SU-DHL-6 (cell line): ENCODE results near the gene MCOLN3.

Source experiments
- H2AFZ ChIP-seq: fragments of 200-600 bp; sonication (generic); 2 replicates; pipeline ENCODE4 v1.6.1; 2014; ENCODE audit warnings: low read depth, mild to moderate bottlenecking, moderate library complexity, mixed read lengths, antibody characterized with exemption, low read length; ENCODE audit not compliant: severe bottlenecking
- H3F3A ChIP-seq: fragments of 200-600 bp; shearing (Covaris generic); 2 replicates; pipeline ENCODE4 v1.6.0; 2016; ENCODE audit warnings: antibody characterized with exemption, mild to moderate bottlenecking; ENCODE audit not compliant: insufficient read depth
- H3K27ac ChIP-seq: fragments of 200-600 bp; sonication (generic); 2 replicates; pipeline ENCODE4 v1.5.1; 2016; ENCODE audit warnings: low read depth, mild to moderate bottlenecking, low read length, moderate library complexity, mixed read lengths
- H3K27me3 ChIP-seq: fragments of 200-600 bp; sonication (generic), shearing (Covaris generic); 2 replicates; pipeline ENCODE4 v1.6.0; 2014; ENCODE audit warnings: mild to moderate bottlenecking, low read length
- H3K36me3 ChIP-seq: fragments of 200-600 bp; sonication (generic); 2 replicates; pipeline ENCODE4 v1.6.1; 2014; ENCODE audit warnings: mild to moderate bottlenecking, low read length, mixed read lengths
- H3K4me2 ChIP-seq: fragments of 300-600, 200-600 bp; shearing (Covaris generic), sonication (generic); 2 replicates; pipeline ENCODE4 v1.6.0; 2014; ENCODE audit warnings: low read length, low read depth, mild to moderate bottlenecking; ENCODE audit not compliant: poor library complexity, severe bottlenecking
- H3K4me3 ChIP-seq: fragments of 200-600 bp; sonication (generic); 2 replicates; pipeline ENCODE4 v1.5.1; 2014; ENCODE audit warnings: antibody characterized with exemption, low read length, mild to moderate bottlenecking, mixed read lengths; ENCODE audit not compliant: insufficient read depth, poor library complexity, severe bottlenecking
- H3K79me2 ChIP-seq: fragments of 200-600 bp; sonication (generic); 2 replicates; pipeline ENCODE4 v1.6.1; 2014; ENCODE audit warnings: mild to moderate bottlenecking, low read length, moderate library complexity; ENCODE audit not compliant: insufficient read depth
- H3K9ac ChIP-seq: fragments of 200-600 bp; sonication (generic); 2 replicates; pipeline ENCODE4 v1.7.0; 2014; ENCODE audit warnings: mild to moderate bottlenecking, low read length
- H3K9me2 ChIP-seq: fragments of 200-600 bp; sonication (generic); replicated peaks from 2 replicates; pipeline ENCODE4 v1.6.1; 2014; ENCODE audit warnings: low read length; ENCODE audit not compliant: insufficient read depth
- H3K9me3 ChIP-seq: fragments of 200-600 bp; sonication (generic); 2 replicates; pipeline ENCODE4 v1.6.1; 2014; ENCODE audit warnings: low read length, mixed read lengths; ENCODE audit not compliant: insufficient read depth
- H4K20me1 ChIP-seq: fragments of 200-600 bp; sonication (generic); 2 replicates; pipeline ENCODE4 v1.6.1; 2014; ENCODE audit warnings: low read depth, mild to moderate bottlenecking, antibody characterized with exemption, low read length, moderate library complexity, mixed read lengths
- CTCF ChIP-seq: fragments of 200-600 bp; sonication (generic); IDR thresholded peaks from one replicate; pipeline ENCODE4 v1.5.1; 2017; ENCODE audit warnings: antibody characterized with exemption, mild to moderate bottlenecking, low read length, moderate library complexity; ENCODE audit not compliant: insufficient read depth, poor library complexity, severe bottlenecking
- EZH2phosphoT487 ChIP-seq: fragments of 200-600 bp; sonication (generic), shearing (Covaris generic); conservative IDR thresholded peaks from 2 replicates; pipeline ENCODE4 v1.6.1; 2018; ENCODE audit warnings: mild to moderate bottlenecking, antibody characterized with exemption, low read length, moderate library complexity, mixed read lengths

Gene MCOLN3

DNA sequence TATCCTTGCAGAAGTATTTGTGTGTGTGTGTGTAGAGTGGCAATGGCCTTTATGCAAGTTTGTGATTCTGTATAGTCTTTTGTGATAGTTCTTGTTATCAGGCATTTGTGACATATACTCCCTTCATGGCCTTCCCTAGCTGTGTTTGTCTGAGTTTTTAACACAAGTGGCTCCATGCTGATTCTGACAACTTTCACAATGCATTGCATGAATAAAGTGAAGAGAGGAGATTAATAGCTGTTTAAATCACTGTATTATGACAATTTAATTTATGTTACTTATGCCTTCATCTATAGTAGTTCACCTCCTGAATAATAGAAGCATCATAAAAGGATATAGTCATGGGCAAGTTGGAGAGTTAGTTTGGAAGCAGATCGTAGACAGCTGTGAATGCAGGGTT, 17.2 kb upstream of the MCOLN3 start:
- H3K79me2 ChIP-seq, result no peaks in the 10 kb centered on the region
- H3K27me3 ChIP-seq, result no peaks in the 10 kb centered on the region
- H3K4me2 ChIP-seq, result no peak overlapping the region
- no peak overlapping the region for H3K27ac ChIP-seq
- no peak overlapping the region for H3K4me3 ChIP-seq
- no peaks in the 10 kb centered on the region for H3K9me3 ChIP-seq
- H3K36me3 ChIP-seq, result no peaks in the 10 kb centered on the region
- no peak overlapping the region for H3K9ac ChIP-seq
- no peak overlapping the region for H2AFZ ChIP-seq
- no peak for TF ChIP-seq EZH2phosphoT487
- TF ChIP-seq CTCF, result no peak
- H4K20me1 ChIP-seq, result no peaks in the 10 kb centered on the region
- no peaks in the 10 kb centered on the region for H3K9me2 ChIP-seq
- no peaks in the 10 kb centered on the region for H3F3A ChIP-seq

- Histone ChIP-seq H2AFZ (no peak overlapping the region), H3K9ac (no peak overlapping the region), H3K4me3 (no peak overlapping the region), H3K27ac (no peak overlapping the region), H3F3A (no peaks in the 10 kb centered on the region), H3K9me2 (no peaks in the 10 kb centered on the region), H3K36me3 (no peaks in the 10 kb centered on the region), H3K79me2 (no peaks in the 10 kb centered on the region), H3K9me3 (no peaks in the 10 kb centered on the region), H3K4me2 (peak overlapping the region; percentile 80), H4K20me1 (no peaks in the 10 kb centered on the region), H3K27me3 (no peaks in the 10 kb centered on the region)
- TF ChIP-seq EZH2phosphoT487 (no peak), CTCF (no peak)
Measured at GRCh38 chr1:85062425-85063026, 14.2 kb upstream of the MCOLN3 start.

- peak overlapping the region; percentile 46 for H3K9ac ChIP-seq
- no peaks in the 10 kb centered on the region for H3F3A ChIP-seq
- H3K79me2 ChIP-seq, result no peaks in the 10 kb centered on the region
- no peak overlapping the region for H3K27ac ChIP-seq
- H3K9me3 ChIP-seq, result no peaks in the 10 kb centered on the region
- H4K20me1 ChIP-seq, result no peaks in the 10 kb centered on the region
- TF ChIP-seq EZH2phosphoT487, result no peak
- no peak for TF ChIP-seq CTCF
- H3K36me3 ChIP-seq, result no peaks in the 10 kb centered on the region
- no peaks in the 10 kb centered on the region for H3K9me2 ChIP-seq
- no peaks in the 10 kb centered on the region for H3K27me3 ChIP-seq
- H2AFZ ChIP-seq, result peak overlapping the region; percentile 100
- H3K4me3 ChIP-seq, result peak overlapping the region; percentile 59
- peak overlapping the region; percentile 80 for H3K4me2 ChIP-seq
Measured at GRCh38 chr1:85061711-85062424, 13.6 kb upstream of the MCOLN3 start.
